Activated naive CD4-positive, alpha-beta T cell treated with anti-CD3 and anti-CD28 coated beads, Interleukin-2, amount 50 U/mL, for 72 hours (primary cell): ENCODE results near the gene ZNF625. TPM values are rescaled to one million over a fixed set of nuclear protein-coding genes. Genes with fewer than 3 reads are reported as not detected.
A peak's percentile ranks its signal among the peaks of the same experiment; 100 is the strongest.

Experiments used
- ATAC-seq, 2 donors: fragments of 150-1000 bp; cut with Tn5 transposase; 2 replicates each; pipeline ENCODE4 v1.10.0; 2021; ENCODE audit warnings: mild to moderate bottlenecking in 2 of 2, moderate library complexity in 2 of 2
- DNase-seq, 2 donors: peaks; one replicate each; pipeline ENCODE4 v3.0.0; 2021 to 2022; ENCODE audit warnings: low spot score in 2 of 2
- H3K27ac Mint-ChIP-seq, 2 donors: one replicate each; pipeline ENCODE4 v1.8.0; 2022; ENCODE audit warnings: mild to moderate bottlenecking in 2 of 2, mixed read lengths in 2 of 2
- H3K36me3 Mint-ChIP-seq, 2 donors: one replicate each; pipeline ENCODE4 v1.8.0; 2022; ENCODE audit warnings: mixed read lengths in 2 of 2
- H3K9me3 Mint-ChIP-seq, 2 donors: one replicate each; pipeline ENCODE4 v1.8.0; 2022; ENCODE audit warnings: mixed read lengths in 2 of 2
- total RNA-seq, 2 donors: library from RNA; stranded (reverse); gene quantifications; one replicate each; pipeline ENCODE4 v1.2.3, GENCODE V29; 2022

Gene ZNF625
- total RNA-seq, result 1 to 10 TPM; 4.7 to 5.4 TPM

- H3K36me3 Mint-ChIP-seq, result peaks cover 6 to 17% of the 10 kb centered on the region in 2 donors
- DNase-seq (peak; percentile 42 to 75), ATAC-seq (peak; percentile 89 to 99)
- peak within 1 kb of the TSS; percentile 33 to 86 for H3K27ac Mint-ChIP-seq
- no peaks in the 10 kb centered on the region for H3K9me3 Mint-ChIP-seq
Observed at GRCh38 chr19:12156223-12157058, at the start of gene ZNF625. Gene ZNF625 (minus strand): TSS chr19:12156734. CDS start chr19:12156558, 176 bp downstream.

GRCh38 chr19:12205296-12205695 is 48.8 kb upstream of the ZNF625 start:
- Mint-ChIP-seq H3K27ac (no peak overlapping the region), H3K9me3 (peaks cover 23 to 35% of the 10 kb centered on the region in 2 donors)
- no peak for ATAC-seq

GRCh38 chr19:12202250-12202649 is 45.7 kb upstream of the ZNF625 start:
- peaks cover 21 to 62% of the 10 kb centered on the region in 2 donors for H3K36me3 Mint-ChIP-seq
- ATAC-seq (peak; percentile 89 to 93), DNase-seq (peak; percentile 40 to 58)
- no peak overlapping the region for H3K27ac Mint-ChIP-seq
- H3K9me3 Mint-ChIP-seq, result peaks cover 14 to 32% of the 10 kb centered on the region in 2 donors

More at GRCh38 chr19:12205296-12205695, 48.8 kb upstream of the ZNF625 start:
- no peak for DNase-seq
- peaks cover 33 to 69% of the 10 kb centered on the region in 2 donors for H3K36me3 Mint-ChIP-seq

GRCh38 chr19:12199757-12200419 is 43.4 kb upstream of the ZNF625 start:
- peaks cover 25 to 63% of the 10 kb centered on the region in 2 donors for H3K36me3 Mint-ChIP-seq
- H3K27ac Mint-ChIP-seq, result no peak overlapping the region
- ATAC-seq (no peak), DNase-seq (no peak)
- H3K9me3 Mint-ChIP-seq, result peaks cover 6 to 25% of the 10 kb centered on the region in 2 donors

- Mint-ChIP-seq H3K9me3 (peaks cover 6 to 25% of the 10 kb centered on the region in 2 donors), H3K36me3 (peaks cover 36 to 65% of the 10 kb centered on the region in 2 donors), H3K27ac (no peak overlapping the region)
- DNase-seq, result no peak
- no peak for ATAC-seq
Observed at GRCh38 chr19:12198136-12198535, 41.6 kb upstream of the ZNF625 start.

- H3K27ac Mint-ChIP-seq, result peak overlapping the region; percentile 84 to 86
- ATAC-seq (peak; percentile 88 to 95), DNase-seq (peak; percentile 62 to 87)
- peaks cover 6 to 21% of the 10 kb centered on the region in 2 donors for H3K9me3 Mint-ChIP-seq
- H3K36me3 Mint-ChIP-seq, result peaks cover 52 to 77% of the 10 kb centered on the region in 2 donors
Observed at GRCh38 chr19:12194827-12195731, 38.5 kb upstream of the ZNF625 start.

GRCh38 chr19:12187625-12188024 is 31.1 kb upstream of the ZNF625 start:
- peaks cover 37 to 39% of the 10 kb centered on the region in 2 donors for H3K9me3 Mint-ChIP-seq
- ATAC-seq, result no peak
- H3K27ac Mint-ChIP-seq, result no peak overlapping the region
- H3K36me3 Mint-ChIP-seq, result peaks cover 80 to 91% of the 10 kb centered on the region in 2 donors
- no peak for DNase-seq

GRCh38 chr19:12180377-12180776 is 23.8 kb upstream of the ZNF625 start:
- DNase-seq (no peak), ATAC-seq (no peak)
- Mint-ChIP-seq H3K9me3 (peaks cover 20 to 28% of the 10 kb centered on the region in 2 donors), H3K27ac (no peak overlapping the region), H3K36me3 (peaks cover 73 to 84% of the 10 kb centered on the region in 2 donors)

GRCh38 chr19:12166626-12167025 is 10.1 kb upstream of the ZNF625 start:
- H3K36me3 Mint-ChIP-seq, result peaks cover 7 to 36% of the 10 kb centered on the region in 2 donors
- ATAC-seq (no peak), DNase-seq (no peak)
- peak overlapping the region in 1 of 2 donors; percentile 50 for H3K27ac Mint-ChIP-seq
- no peaks in the 10 kb centered on the region for H3K9me3 Mint-ChIP-seq

GRCh38 chr19:12163826-12164225 is 7.3 kb upstream of the ZNF625 start:
- Mint-ChIP-seq H3K9me3 (no peaks in the 10 kb centered on the region), H3K36me3 (peaks cover 7 to 24% of the 10 kb centered on the region in 2 donors), H3K27ac (peak overlapping the region; percentile 84 to 98)
- DNase-seq, result no peak
- no peak for ATAC-seq

- Mint-ChIP-seq H3K36me3 (peaks cover 7 to 24% of the 10 kb centered on the region in 2 donors), H3K9me3 (no peaks in the 10 kb centered on the region), H3K27ac (peak within 1 kb of the TSS; percentile 84 to 99)
- DNase-seq (peak; percentile 88 to 96), ATAC-seq (peak; percentile 99)
Observed at GRCh38 chr19:12162882-12163806, 6.6 kb upstream of the ZNF625 start, which contains the start of gene ZNF136. Gene ZNF136 (plus strand): TSS chr19:12163096. CDS start chr19:12163204, 108 bp downstream.

- H3K27ac Mint-ChIP-seq, result peak overlapping the region; percentile 84 to 99
- peaks cover 7 to 24% of the 10 kb centered on the region in 2 donors for H3K36me3 Mint-ChIP-seq
- no peaks in the 10 kb centered on the region for H3K9me3 Mint-ChIP-seq
- DNase-seq, result no peak
- ATAC-seq, result peak in 1 of 2 donors; percentile 5
Observed at GRCh38 chr19:12162513-12162881, 6.0 kb upstream of the ZNF625 start.

GRCh38 chr19:12159773-12160414 is 3.4 kb upstream of the ZNF625 start:
- DNase-seq, result no peak

GRCh38 chr19:12155324-12155860 is 1.1 kb downstream of the ZNF625 start:
- Mint-ChIP-seq H3K27ac (no peak overlapping the region), H3K9me3 (no peaks in the 10 kb centered on the region), H3K36me3 (peaks cover 6 to 22% of the 10 kb centered on the region in 2 donors)
- ATAC-seq (no peak), DNase-seq (no peak)

More at GRCh38 chr19:12159773-12160414, 3.4 kb upstream of the ZNF625 start:
- no peak overlapping the region for H3K27ac Mint-ChIP-seq
- no peak for ATAC-seq
- H3K36me3 Mint-ChIP-seq, result peaks cover 14 to 17% of the 10 kb centered on the region in 2 donors
- no peaks in the 10 kb centered on the region for H3K9me3 Mint-ChIP-seq
